ENCODE results near the gene SNCA. TPM values are rescaled to one million over a fixed set of nuclear protein-coding genes. Genes with fewer than 3 reads are reported as not detected.

Gene SNCA
- total RNA-seq, 2 experiments from 2014 or later, result not detected

GRCh38 chr4:89712827-89713226 is 124.1 kb downstream of the SNCA start:
- intact Hi-C loops (cut with micrococcal nuclease), result no loop called here
- peaks cover 3% of the 10 kb centered on the region for H3K4me1 Mint-ChIP-seq (ENCODE audit: low read depth)
- TF ChIP-seq CTCF (IDR thresholded peaks at IDR 0.05), result no peak
- no peaks in the 10 kb centered on the region for H3K9me3 Mint-ChIP-seq
- CTCF ChIA-PET, result no interaction called here
- H3K36me3 Mint-ChIP-seq (ENCODE audit: low read depth), result no peaks in the 10 kb centered on the region
- POLR2A ChIA-PET, result no interaction called here
- ATAC-seq (no peak), DNase-seq (no peak)
- no peak overlapping the region for H3K27ac Mint-ChIP-seq
- no peaks in the 10 kb centered on the region for H3K27me3 Mint-ChIP-seq
- H3K4me3 Mint-ChIP-seq, result no peak overlapping the region

DNA sequence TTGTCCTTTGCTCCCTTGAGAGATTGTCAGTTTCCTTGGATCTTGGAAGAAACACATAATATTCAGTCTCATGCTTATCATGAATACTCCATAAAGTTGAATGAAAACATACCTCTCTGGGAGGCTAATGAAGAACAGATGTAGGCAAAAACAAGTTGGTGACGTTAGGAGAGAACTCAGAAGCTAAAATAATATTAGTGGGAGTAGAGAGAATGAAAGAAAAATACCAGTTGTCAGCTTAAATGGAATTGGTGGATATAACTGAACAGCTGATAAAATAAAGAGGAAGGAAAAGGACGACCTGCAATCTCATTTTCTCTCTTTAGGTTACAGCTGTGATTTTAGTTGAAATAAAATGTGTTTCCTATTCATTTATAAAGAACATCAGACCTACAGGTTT is 124.8 kb downstream of the SNCA start:
- H3K4me1 Mint-ChIP-seq (ENCODE audit: low read depth), result peaks cover 3% of the 10 kb centered on the region
- POLR2A ChIA-PET, result no interaction called here
- no peak overlapping the region for H3K4me3 Mint-ChIP-seq
- CTCF ChIA-PET, result no interaction called here
- H3K9me3 Mint-ChIP-seq, result no peaks in the 10 kb centered on the region
- no peaks in the 10 kb centered on the region for H3K36me3 Mint-ChIP-seq (ENCODE audit: low read depth)
- intact Hi-C loops (cut with micrococcal nuclease), result no loop called here
- ATAC-seq (no peak), DNase-seq (no peak)
- H3K27me3 Mint-ChIP-seq, result no peaks in the 10 kb centered on the region
- no peak overlapping the region for H3K27ac Mint-ChIP-seq
- TF ChIP-seq CTCF (IDR thresholded peaks at IDR 0.05), result no peak

- ATAC-seq (no peak), DNase-seq (no peak)
- TF ChIP-seq CTCF (IDR thresholded peaks at IDR 0.05), result no peak
- no peak overlapping the region for H3K27ac Mint-ChIP-seq
- no peaks in the 10 kb centered on the region for H3K9me3 Mint-ChIP-seq
- intact Hi-C loops (cut with micrococcal nuclease), result no loop called here
- POLR2A ChIA-PET, result no interaction called here
- peaks cover 3% of the 10 kb centered on the region for H3K4me1 Mint-ChIP-seq (ENCODE audit: low read depth)
- no peaks in the 10 kb centered on the region for H3K36me3 Mint-ChIP-seq (ENCODE audit: low read depth)
- no peak overlapping the region for H3K4me3 Mint-ChIP-seq
- CTCF ChIA-PET, result interaction anchor here (1.4 to 2.2 kb wide), 2 partner anchors 8 to 51 kb away, joined by 3 to 7 read pairs; no protein-coding TSS in a partner anchor
- H3K27me3 Mint-ChIP-seq, result no peaks in the 10 kb centered on the region
These were observed 128.0 kb downstream of the SNCA start for GRCh38 chr4:89708903-89709421.

DNA sequence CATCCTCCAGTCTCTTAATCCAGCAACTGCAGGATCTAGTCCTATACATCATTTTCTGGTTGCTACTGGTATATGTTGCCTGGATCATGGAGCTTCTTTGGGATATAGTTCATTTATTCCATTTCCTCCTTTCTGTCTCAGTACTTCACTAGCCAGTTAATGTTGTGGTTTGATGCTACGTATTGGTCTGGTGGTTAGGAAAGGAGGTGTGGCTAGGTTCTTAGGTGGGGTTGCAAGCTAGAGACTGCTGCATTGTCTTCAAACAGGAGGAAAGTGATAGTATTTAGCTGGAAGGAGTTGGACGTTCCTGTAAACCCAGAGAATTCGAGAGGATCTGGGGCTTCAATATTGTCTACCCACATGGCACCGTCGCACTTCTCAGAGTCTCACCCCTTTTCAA is 129.5 kb downstream of the SNCA start:
- no peaks in the 10 kb centered on the region for H3K36me3 Mint-ChIP-seq (ENCODE audit: low read depth)
- CTCF ChIA-PET, result interaction anchor here (2.2 kb wide), 1 partner anchor 50 kb away, joined by 7 read pairs; no protein-coding TSS in a partner anchor
- POLR2A ChIA-PET, result no interaction called here
- no peaks in the 10 kb centered on the region for H3K27me3 Mint-ChIP-seq
- H3K4me1 Mint-ChIP-seq (ENCODE audit: low read depth), result peaks cover 3% of the 10 kb centered on the region
- no peak overlapping the region for H3K4me3 Mint-ChIP-seq
- ATAC-seq (no peak), DNase-seq (no peak)
- H3K9me3 Mint-ChIP-seq, result no peaks in the 10 kb centered on the region
- TF ChIP-seq CTCF (IDR thresholded peaks at IDR 0.05), result no peak
- no peak overlapping the region for H3K27ac Mint-ChIP-seq
- intact Hi-C loops (cut with micrococcal nuclease), result no loop called here

DNA sequence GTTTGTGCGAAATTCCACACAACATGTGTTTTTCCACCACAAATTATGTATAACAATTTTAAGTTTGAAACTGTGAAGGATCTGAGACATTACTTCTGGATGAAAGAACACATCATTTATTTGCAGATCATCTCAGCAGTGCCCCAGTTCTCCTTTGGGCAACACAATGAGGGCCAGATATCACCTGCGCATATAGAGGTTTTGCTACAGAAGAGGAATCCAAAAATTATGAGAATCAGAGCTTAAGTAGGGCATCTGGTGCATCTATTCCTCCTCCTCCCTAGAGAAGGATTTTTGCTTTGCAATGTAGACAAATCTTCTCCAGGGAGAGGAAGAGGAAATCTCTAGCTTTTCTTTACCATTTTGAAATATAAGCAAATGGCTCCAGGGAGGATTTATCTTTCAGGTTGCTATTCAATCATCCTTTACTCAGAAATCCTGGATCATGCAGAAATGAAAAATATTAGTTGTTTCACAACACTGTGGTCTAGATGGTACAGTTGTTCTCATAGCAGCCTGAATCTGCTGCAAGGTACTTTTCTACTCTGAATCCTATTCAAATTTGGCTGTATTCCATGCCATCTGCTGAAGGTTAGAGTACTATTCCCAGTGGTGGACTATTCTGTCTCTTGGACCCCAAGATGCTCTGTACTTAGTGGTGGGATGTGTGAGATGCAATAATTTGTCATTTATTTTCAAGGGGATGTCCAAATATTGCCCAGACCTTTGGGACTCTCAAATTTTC is 132.1 kb downstream of the SNCA start:
- Mint-ChIP-seq H3K27me3 (no peaks in the 10 kb centered on the region), H3K27ac (no peak overlapping the region), H3K9me3 (peaks cover 2% of the 10 kb centered on the region), H3K36me3 (ENCODE audit: low read depth) (no peaks in the 10 kb centered on the region), H3K4me1 (ENCODE audit: low read depth) (peaks cover 3% of the 10 kb centered on the region), H3K4me3 (no peak overlapping the region)
- intact Hi-C loops (cut with micrococcal nuclease), result no loop called here
- ATAC-seq, result no peak
- DNase-seq, result no peak
- ChIA-PET CTCF (no interaction called here), POLR2A (no interaction called here)
- no peak for TF ChIP-seq CTCF (IDR thresholded peaks at IDR 0.05)
